ENCODE measurements around the gene IFIT2.
A peak's percentile ranks its signal among the peaks of the same experiment; 100 is the strongest.

DNA sequence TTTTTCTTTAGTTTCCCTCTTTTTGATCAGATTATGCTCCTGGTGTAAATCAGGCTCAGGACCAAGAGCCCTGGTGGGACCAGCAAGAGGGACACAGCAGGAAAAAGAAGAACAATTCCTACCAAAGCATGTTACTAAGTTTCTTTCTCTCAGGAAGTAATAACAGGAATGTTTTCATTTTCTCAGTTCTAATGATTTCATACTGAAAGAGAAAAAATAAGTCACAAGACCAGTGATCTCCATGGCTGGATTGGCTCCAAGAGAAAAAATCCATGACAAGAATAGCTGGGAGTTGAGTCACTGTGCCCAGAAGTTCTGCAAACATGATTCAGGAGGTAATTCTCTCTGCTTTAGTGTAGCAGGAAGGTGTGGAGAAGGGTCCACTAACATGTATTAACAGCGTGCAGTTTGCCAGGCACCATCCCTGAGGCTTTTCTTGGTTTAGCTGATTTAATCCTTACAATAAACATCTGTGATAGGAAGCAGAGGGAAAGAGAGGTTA, 23.8 kb upstream of the IFIT2 start:
- TF ChIP-seq, protein P1, sequence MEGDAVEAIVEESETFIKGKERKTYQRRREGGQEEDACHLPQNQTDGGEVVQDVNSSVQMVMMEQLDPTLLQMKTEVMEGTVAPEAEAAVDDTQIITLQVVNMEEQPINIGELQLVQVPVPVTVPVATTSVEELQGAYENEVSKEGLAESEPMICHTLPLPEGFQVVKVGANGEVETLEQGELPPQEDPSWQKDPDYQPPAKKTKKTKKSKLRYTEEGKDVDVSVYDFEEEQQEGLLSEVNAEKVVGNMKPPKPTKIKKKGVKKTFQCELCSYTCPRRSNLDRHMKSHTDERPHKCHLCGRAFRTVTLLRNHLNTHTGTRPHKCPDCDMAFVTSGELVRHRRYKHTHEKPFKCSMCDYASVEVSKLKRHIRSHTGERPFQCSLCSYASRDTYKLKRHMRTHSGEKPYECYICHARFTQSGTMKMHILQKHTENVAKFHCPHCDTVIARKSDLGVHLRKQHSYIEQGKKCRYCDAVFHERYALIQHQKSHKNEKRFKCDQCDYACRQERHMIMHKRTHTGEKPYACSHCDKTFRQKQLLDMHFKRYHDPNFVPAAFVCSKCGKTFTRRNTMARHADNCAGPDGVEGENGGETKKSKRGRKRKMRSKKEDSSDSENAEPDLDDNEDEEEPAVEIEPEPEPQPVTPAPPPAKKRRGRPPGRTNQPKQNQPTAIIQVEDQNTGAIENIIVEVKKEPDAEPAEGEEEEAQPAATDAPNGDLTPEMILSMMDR (IDR thresholded peaks at IDR 0.05; ENCODE audit: low read depth, low read length, missing input control), result no peak
- TF ChIP-seq YY1 (IDR thresholded peaks at IDR 0.05) (peak; percentile 73), TAF1 (conservative IDR thresholded peaks at IDR 0.05) (no peak), JUND (IDR thresholded peaks at IDR 0.05) (peak; percentile 83 to 89)

Measured in liver (tissue), 3 donors.